ENCODE measurements around the gene CACNA1C. TPM values are rescaled to one million over a fixed set of nuclear protein-coding genes. Genes with fewer than 3 reads are reported as not detected.

Gene CACNA1C
- total and polyA plus RNA-seq, 10 of the 15 experiments (the other 5 are each of a cell fraction or from before 2014, with no cell fraction given) = under 0.01 to 0.15 (median 0.09) TPM; not detected in 5

- TF ChIP-seq, protein P1, sequence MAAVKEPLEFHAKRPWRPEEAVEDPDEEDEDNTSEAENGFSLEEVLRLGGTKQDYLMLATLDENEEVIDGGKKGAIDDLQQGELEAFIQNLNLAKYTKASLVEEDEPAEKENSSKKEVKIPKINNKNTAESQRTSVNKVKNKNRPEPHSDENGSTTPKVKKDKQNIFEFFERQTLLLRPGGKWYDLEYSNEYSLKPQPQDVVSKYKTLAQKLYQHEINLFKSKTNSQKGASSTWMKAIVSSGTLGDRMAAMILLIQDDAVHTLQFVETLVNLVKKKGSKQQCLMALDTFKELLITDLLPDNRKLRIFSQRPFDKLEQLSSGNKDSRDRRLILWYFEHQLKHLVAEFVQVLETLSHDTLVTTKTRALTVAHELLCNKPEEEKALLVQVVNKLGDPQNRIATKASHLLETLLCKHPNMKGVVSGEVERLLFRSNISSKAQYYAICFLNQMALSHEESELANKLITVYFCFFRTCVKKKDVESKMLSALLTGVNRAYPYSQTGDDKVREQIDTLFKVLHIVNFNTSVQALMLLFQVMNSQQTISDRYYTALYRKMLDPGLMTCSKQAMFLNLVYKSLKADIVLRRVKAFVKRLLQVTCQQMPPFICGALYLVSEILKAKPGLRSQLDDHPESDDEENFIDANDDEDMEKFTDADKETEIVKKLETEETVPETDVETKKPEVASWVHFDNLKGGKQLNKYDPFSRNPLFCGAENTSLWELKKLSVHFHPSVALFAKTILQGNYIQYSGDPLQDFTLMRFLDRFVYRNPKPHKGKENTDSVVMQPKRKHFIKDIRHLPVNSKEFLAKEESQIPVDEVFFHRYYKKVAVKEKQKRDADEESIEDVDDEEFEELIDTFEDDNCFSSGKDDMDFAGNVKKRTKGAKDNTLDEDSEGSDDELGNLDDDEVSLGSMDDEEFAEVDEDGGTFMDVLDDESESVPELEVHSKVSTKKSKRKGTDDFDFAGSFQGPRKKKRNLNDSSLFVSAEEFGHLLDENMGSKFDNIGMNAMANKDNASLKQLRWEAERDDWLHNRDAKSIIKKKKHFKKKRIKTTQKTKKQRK (IDR thresholded peaks at IDR 0.05; ENCODE audit: low read depth, low read length) = no peak
- no peak for TF ChIP-seq CBX5 (IDR thresholded peaks at IDR 0.05; ENCODE audit: low read depth)
- no peak for TF ChIP-seq EGR1 (IDR thresholded peaks at IDR 0.05; ENCODE audit: borderline replicate concordance in 1 of 2, low read depth in 2 of 2, low read length in 2 of 2)
- TF ChIP-seq YY1 (IDR thresholded peaks at IDR 0.05; ENCODE audit: low read depth, low read length) = no peak
Measured at GRCh38 chr12:2503762-2504161, 451.0 kb downstream of the CACNA1C start (continued).

- ChIA-PET POLR2A (no interaction called here), CTCF (no interaction called here), SMC1A (ENCODE audit: uncharacterized antibody, unreplicated experiment) (no interaction called here), RAD21 (ENCODE audit: unreplicated experiment) (no interaction called here)
- no peak for DNase-seq (ENCODE audit: low read depth, low spot score)
- no peak overlapping the region for H3K4me2 ChIP-seq (ENCODE audit: control insufficient read depth, insufficient read depth)
- no peak for FAIRE-seq
- H3K36me3 ChIP-seq (ENCODE audit: control insufficient read depth in 2 of 2, insufficient read depth in 2 of 2, low read length in 1 of 2) = no peaks in the 10 kb centered on the region
- no peak overlapping the region for H3K9ac ChIP-seq (ENCODE audit: control insufficient read depth, insufficient read depth, low read length)
- no peaks in the 10 kb centered on the region for H3K9me3 ChIP-seq (replicated peaks; ENCODE audit: control insufficient read depth, insufficient read depth, low read length)
- H3K27ac ChIP-seq (ENCODE audit: control insufficient read depth, insufficient read depth) = no peak overlapping the region
- no peak overlapping the region for H2AFZ ChIP-seq (ENCODE audit: control insufficient read depth, low read depth, low read length)
- 44% methylated on average over 15 of the region's 15 CpGs for WGBS (ENCODE audit: insufficient coverage, insufficient replicate concordance, low lambda C conversion rate, missing lambda C conversion rate)
- peaks cover 2 to 3% of the 10 kb centered on the region in 2 experiments; a peak in 3 of 4 replicates for H3K27me3 ChIP-seq (replicated peaks in 1 of 2; ENCODE audit: control insufficient read depth in 2 of 2, insufficient read depth in 2 of 2, low read length in 1 of 2)
- no peak for ATAC-seq
- H3K79me2 ChIP-seq (ENCODE audit: control insufficient read depth, insufficient read depth, low read length) = no peaks in the 10 kb centered on the region
- H4K20me1 ChIP-seq (ENCODE audit: control insufficient read depth, insufficient read depth) = no peaks in the 10 kb centered on the region
- no peak overlapping the region for H3K4me3 ChIP-seq
- no peaks in the 10 kb centered on the region; the same call in 1 of the 2 replicates for H3K4me1 ChIP-seq (ENCODE audit: control insufficient read depth, insufficient read depth, low read length)
- in situ Hi-C loops (cut with MboI) (no loop called here), intact Hi-C loops (cut with micrococcal nuclease; ENCODE audit: unreplicated experiment) (no loop called here)
- BruUV-seq (replicated peaks) = no TSS peak
- no peak for TF ChIP-seq ZBTB40 (IDR thresholded peaks at IDR 0.05; ENCODE audit: borderline replicate concordance)
- no peak for TF ChIP-seq ZNF592 (IDR thresholded peaks at IDR 0.05)
- TF ChIP-seq ZBTB33 (IDR thresholded peaks at IDR 0.05) = no peak
- TF ChIP-seq RAD51 (IDR thresholded peaks at IDR 0.05) = no peak
Measured at GRCh38 chr12:2504577-2504976, 451.8 kb downstream of the CACNA1C start.

Data from GM12878 (cell line).